ENCODE data around the gene NR2F6. TPM values are rescaled to one million over a fixed set of nuclear protein-coding genes. Genes with fewer than 3 reads are reported as not detected.

Gene NR2F6
- total RNA-seq, 1 experiment from 2014 or later: 134 TPM

GRCh38 chr19:17211547-17212446 is 33.9 kb downstream of the NR2F6 start:
- H3K9me3 ChIP-seq (ENCODE audit: control insufficient read depth, low read depth, low read length): no peaks in the 10 kb centered on the region
- H4K8ac ChIP-seq (replicated peaks; ENCODE audit: insufficient read length, low read depth, low read length): no peak overlapping the region
- peak overlapping the region in 1 of 3 experiments; percentile 76; a peak in 1 of 7 replicates for H3K27ac Mint-ChIP-seq
- H2BK5ac ChIP-seq (ENCODE audit: insufficient read length, low read length): no peak overlapping the region
- no peak overlapping the region for H2BK12ac ChIP-seq (ENCODE audit: insufficient read length, low read depth, low read length)
- peaks cover 8 to 39% (median 31%) of the 10 kb centered on the region in 3 experiments; a peak in 6 of 7 replicates for H3K36me3 Mint-ChIP-seq (ENCODE audit: insufficient read depth in 1 of 3, low read depth in 3 of 3)
- no peak overlapping the region for H2AK5ac ChIP-seq (ENCODE audit: insufficient read length, low read length)
- no peaks in the 10 kb centered on the region for H3K27me3 Mint-ChIP-seq (ENCODE audit: low read depth)
- no peak for DNase-seq
- H2AFZ ChIP-seq (ENCODE audit: low read length): no peak overlapping the region
- no peak overlapping the region for H3K14ac ChIP-seq (ENCODE audit: insufficient read depth, low read length)
- H2BK120ac ChIP-seq (ENCODE audit: low read depth, low read length, poor library complexity, severe bottlenecking): no peak overlapping the region
- no peaks in the 10 kb centered on the region; the same call in 1 of the 2 replicates for H3K4me1 ChIP-seq (ENCODE audit: insufficient read depth, low read length)
- no CpG with 5 or more reads among the region's 58 CpGs for WGBS (ENCODE audit: extremely low coverage, insufficient read length, low lambda C conversion rate)
- H3K23ac ChIP-seq (ENCODE audit: insufficient read length, low read depth, low read length): no peak overlapping the region
- H3K4me1 Mint-ChIP-seq: peaks cover 12 to 26% of the 10 kb centered on the region in 2 experiments
- H4K20me1 ChIP-seq (ENCODE audit: control insufficient read depth, insufficient read depth, insufficient read length): peaks cover 2% of the 10 kb centered on the region
- H3K4me2 ChIP-seq (ENCODE audit: insufficient read depth, insufficient read length, low read length): no peak overlapping the region
- H4K91ac ChIP-seq (ENCODE audit: insufficient read length, low read depth, low read length): no peak overlapping the region
- no peak overlapping the region for H3K4ac ChIP-seq (ENCODE audit: low read depth, low read length)
- H3K9me3 Mint-ChIP-seq: no peaks in the 10 kb centered on the region
- H4K5ac ChIP-seq (ENCODE audit: insufficient read length, low read depth, low read length): no peak overlapping the region
- no peak overlapping the region for H3K4me3 Mint-ChIP-seq
- no peak for TF ChIP-seq CTCF (conservative IDR thresholded peaks at IDR 0.05)
- H3K18ac ChIP-seq (ENCODE audit: insufficient read length, low read depth, low read length): no peak overlapping the region
- H3K27ac ChIP-seq (ENCODE audit: insufficient read length, low read depth, low read length): no peak overlapping the region
- no peak overlapping the region for H3K56ac ChIP-seq (ENCODE audit: insufficient read length, low read depth, low read length)
- H3K79me2 ChIP-seq (ENCODE audit: insufficient read depth, low read length): no peaks in the 10 kb centered on the region
- H3K27me3 ChIP-seq (ENCODE audit: insufficient read depth, low read length): no peaks in the 10 kb centered on the region
- no peak overlapping the region for H2BK20ac ChIP-seq (ENCODE audit: low read depth, low read length, poor library complexity, severe bottlenecking)
- no peak overlapping the region for H2BK15ac ChIP-seq (ENCODE audit: low read depth, low read length)
- no peaks in the 10 kb centered on the region for H3K79me1 ChIP-seq (ENCODE audit: insufficient read depth, low read depth, low read length, poor library complexity, severe bottlenecking)
- no peak overlapping the region for H3T11ph ChIP-seq (ENCODE audit: low read length)
- H3K23me2 ChIP-seq (ENCODE audit: insufficient read length, low read depth, low read length, poor library complexity, severe bottlenecking): peaks cover 5% of the 10 kb centered on the region
- H3K9ac ChIP-seq (ENCODE audit: extremely low read depth, insufficient read length, low read length): no peak overlapping the region

Measured in H9 (cell line).